Adrenal gland (tissue), 5 donors: Measurements from ENCODE around the gene DEPP1.

Experiments
- CTCF ChIP-seq, 6 experiments: fragments of 450-650 bp in 4 of 6; fragments of 200-600 bp in 2 of 6; sonication (generic) in 1 of 6; IDR thresholded peaks; 1 replicate in 5 of 6; 2 replicates in 1 of 6; pipeline versions ENCODE4 v1.5.1 to v1.8.0; 2016 to 2021; ENCODE audit warnings: antibody characterized with exemption in 6 of 6, mild to moderate bottlenecking in 2 of 6, moderate library complexity in 1 of 6
- POLR2A ChIP-seq, 2 donors: fragments of 450-650 bp; IDR thresholded peaks; one replicate each; pipeline ENCODE4 v1.6.1; 2017; ENCODE audit warnings: antibody characterized with exemption in 2 of 2, mild to moderate bottlenecking in 2 of 2, moderate library complexity in 1 of 2
- donor health status: DM: no; HTN: no; CAD: no.

- no peak for TF ChIP-seq CTCF (IDR thresholded peaks at IDR 0.05)
- TF ChIP-seq POLR2A (IDR thresholded peaks at IDR 0.05): no peak
Measured at GRCh38 chr10:44968500-44969400, 9.9 kb downstream of the DEPP1 start.
